GM19023 (cell line): ENCODE data around the gene SIX5.
A peak's percentile ranks its signal among the peaks of the same experiment; 100 is the strongest.

Source experiments
- ATAC-seq: cut with Tn5 transposase; IDR thresholded peaks from one replicate; pipeline ENCODE4 v1.9.1; 2021; ENCODE audit warnings: mild to moderate bottlenecking, moderate library complexity; ENCODE audit not compliant: unreplicated experiment

Gene SIX5

GRCh38 chr19:45793178-45793564, 24.1 kb upstream of the SIX5 start:
- ATAC-seq, result no peak

GRCh38 chr19:45792470-45793177, 23.6 kb upstream of the SIX5 start, which contains the start of gene DMWD:
Gene DMWD, minus strand, starts transcription at chr19:45792845. Its CDS starts 89 bp downstream, at chr19:45792756.
- peak; percentile 92 for ATAC-seq

DNA sequence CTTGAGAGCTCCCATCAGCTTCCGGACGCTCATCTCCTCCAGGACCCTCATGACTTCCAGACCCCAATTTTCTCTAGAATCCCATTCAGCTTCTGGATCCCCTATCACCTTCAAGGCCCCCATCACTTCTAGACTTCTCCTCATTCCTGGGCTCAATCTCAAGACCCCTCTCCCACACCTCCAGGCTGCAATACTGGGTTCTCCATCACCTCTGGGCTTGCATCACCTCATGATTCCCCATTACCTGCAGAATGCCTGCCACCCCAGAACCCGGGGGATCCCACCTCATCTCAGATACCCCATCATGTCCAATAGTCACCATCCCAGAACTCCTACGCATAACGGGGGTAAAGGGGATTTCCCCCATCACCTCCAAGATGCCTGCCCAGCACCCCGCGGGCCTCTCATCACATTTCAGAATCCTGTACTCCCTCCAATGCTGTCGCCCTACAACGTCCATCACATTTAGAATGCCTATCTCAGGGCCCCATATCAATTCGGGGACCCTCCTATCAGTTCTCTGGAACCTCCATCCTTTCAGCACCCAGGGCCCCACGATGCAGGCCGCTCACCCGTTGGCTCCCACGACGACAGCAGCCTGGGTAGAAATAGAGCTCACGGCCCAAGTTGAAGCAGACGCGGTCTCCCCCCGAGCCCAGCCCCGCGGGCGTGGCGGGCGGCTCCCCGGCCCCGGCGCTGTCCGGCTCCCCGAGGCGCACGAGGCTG, 22.9 kb upstream of the SIX5 start:
- no peak for ATAC-seq

- no peak for ATAC-seq
Observed at GRCh38 chr19:45790942-45791341, 21.9 kb upstream of the SIX5 start.

DNA sequence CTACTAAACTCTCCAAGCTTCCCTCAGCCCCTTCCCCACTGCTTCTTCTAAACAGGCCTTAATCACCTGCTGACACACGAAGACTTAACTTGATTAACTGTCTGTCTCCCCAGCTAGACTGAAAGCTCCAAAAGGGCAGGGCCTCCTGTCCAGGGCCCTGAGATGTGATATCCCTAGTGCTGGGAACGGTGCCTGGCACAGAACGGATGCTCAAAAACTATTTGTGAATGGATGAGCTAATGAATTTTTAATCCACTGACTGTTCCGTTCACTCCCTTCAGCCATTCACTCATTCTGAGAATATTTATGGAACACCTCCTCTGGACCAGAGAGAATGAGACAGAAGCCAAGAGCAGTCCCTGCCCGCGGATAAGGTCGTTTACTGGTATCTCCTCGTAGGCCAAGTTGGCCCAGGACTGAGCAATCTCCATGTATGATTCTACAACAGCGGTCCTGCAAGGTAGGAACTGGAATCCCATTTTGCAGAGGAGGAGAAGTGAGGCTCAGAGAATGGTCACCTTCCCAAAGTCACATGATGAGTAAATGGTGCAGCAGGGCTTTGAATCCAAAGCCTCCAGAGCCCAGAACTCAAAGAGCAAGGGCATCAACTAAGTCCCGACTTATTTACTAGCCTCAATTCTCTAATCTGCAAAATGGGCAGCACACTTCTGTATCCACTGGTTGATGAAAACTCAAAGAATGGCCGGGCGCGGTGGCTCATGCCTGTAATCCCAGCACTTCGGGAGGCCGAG, 20.2 kb upstream of the SIX5 start:
- no peak for ATAC-seq

- no peak for ATAC-seq
Observed at GRCh38 chr19:45786533-45786894, 17.5 kb upstream of the SIX5 start.

- ATAC-seq, result no peak
Observed at GRCh38 chr19:45785781-45786532, 16.9 kb upstream of the SIX5 start.

DNA sequence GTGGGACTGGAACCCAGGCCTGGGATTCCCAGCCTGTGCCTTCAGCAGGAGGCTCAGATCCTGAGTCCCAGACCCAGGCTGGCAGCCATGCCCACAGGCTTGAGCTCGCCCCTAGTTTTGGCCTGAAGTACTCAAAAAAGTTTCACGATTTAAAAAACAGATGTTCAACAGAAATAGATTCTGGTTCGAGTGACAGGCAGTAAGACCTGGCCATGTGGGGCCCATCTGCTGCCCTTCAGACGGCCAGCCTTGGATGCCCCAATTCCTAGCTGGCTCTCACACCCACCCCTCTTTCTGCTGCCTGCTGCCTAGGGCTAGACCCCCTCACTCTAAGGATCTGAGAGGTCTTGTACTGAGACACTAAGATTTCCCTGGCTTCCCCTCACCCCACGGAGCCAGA, 16.0 kb upstream of the SIX5 start:
- ATAC-seq, result no peak

GRCh38 chr19:45784096-45784495, 15.0 kb upstream of the SIX5 start:
- no peak for ATAC-seq

GRCh38 chr19:45782820-45783785, 14.1 kb upstream of the SIX5 start:
- no peak for ATAC-seq

DNA sequence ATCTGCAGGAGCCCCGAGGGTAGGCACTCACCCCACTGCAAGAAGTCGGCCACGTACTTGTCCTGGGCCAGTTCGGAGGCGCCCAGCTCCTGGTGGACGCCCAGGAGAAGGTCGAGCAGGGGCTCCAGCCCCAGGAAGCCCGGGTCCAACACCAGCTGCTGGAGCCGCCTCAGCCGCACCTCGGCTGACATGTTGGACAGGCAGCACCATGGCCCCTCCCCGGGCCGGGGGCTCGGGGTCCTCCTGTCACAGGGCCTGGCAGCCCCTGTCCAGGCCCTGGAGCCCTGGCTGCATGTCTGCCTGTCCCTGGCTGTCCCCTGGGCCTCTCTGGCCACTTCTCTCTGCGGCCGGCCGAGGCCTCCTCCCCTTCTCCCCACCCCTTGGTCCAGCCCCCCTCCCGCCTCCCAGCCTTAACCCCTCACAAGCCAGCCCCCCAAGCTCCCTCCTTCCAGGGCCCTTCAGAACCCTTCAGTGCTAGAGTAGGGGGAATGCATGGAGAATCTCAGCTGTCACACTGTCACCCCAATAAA, 13.2 kb upstream of the SIX5 start, which contains the start of gene DMPK:
TSS of gene DMPK (minus strand) at position 329 of the 530 bp plus-strand sequence. CDS start at position 191, 138 bp downstream.
- ATAC-seq, result no peak

DNA sequence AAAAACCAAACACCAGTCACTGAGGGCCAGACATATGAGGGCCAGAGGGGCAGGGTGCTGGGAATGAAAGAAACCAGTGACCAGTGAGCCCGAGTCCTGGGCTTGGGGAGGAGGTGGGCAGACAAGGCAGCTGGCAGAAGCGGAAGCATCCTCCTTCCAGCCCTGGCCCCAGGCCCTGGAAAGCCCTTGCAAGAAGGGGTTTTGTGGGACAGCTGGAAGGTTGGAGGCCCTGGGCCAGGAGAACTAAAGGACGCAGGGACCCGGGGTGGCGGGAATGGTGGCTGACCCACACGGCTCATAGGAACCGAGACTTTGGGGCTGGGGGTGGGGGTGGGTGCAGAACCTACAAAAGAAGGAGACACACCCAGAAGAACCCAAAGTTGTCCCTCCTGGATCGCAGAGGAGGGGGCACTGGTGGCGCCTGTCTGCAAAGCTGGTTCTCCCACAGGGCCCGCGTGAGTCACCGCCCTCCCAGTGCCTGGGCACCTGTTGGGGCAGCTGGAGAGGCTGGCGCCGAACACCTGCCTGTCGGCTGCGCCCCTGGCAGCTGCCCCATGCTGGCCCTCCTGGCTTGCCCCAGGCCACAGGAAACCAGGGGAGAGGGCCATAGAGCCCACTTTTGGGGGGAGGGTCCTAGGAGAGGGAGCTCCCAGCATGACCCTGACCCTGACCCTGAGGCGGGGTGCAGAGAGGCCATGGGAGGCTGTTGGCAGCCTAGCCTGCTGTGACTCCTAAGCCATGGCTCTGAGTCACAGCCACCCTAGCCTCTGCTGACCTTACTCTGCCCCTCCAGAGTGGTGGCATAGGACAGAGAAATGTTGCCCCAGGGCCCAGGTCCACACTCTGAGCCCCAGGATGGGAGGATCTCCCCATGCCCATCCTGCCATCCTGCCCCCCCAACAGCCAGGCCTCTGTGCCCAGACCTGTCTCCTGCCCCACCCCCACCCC, 12.4 kb upstream of the SIX5 start:
- ATAC-seq, result no peak

GRCh38 chr19:45780448-45781213, 11.6 kb upstream of the SIX5 start:
- ATAC-seq, result no peak

- ATAC-seq, result no peak
Observed at GRCh38 chr19:45780146-45780447, 11.0 kb upstream of the SIX5 start.

GRCh38 chr19:45779231-45780145, 10.4 kb upstream of the SIX5 start:
- ATAC-seq, result peak; percentile 75

DNA sequence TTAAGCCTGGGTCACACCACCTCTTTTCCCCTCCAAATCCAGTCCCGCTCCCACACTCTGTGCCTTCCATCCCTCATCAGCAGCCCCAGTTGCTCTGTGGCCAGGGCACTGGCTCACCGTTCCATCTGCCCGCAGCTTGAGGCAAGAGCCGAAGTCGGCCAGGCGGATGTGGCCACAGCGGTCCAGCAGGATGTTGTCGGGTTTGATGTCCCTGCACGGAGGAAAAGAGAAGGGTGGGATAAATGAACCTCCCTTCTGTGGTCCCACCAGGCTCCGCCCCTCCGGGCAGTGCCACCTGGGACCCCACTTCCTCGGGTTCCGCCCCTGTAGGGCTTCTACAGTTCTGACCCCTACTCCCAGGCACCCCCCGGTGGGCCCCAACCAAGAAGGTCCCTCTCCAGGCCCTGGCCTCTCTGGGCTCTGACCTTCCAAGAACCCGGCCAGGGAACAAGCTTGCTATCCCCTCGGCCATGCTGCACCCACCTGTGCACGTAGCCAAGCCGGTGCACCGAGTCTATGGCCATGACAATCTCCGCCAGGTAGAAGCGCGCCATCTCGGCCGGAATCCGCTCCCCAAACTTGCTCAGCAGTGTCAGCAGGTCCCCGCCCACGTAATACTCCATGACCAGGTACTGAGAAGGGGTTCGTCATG, 9.1 kb upstream of the SIX5 start:
- ATAC-seq, result no peak
